Loucy (cell line): ENCODE data around the gene SLC26A4.

Experiments used
- H2AFZ ChIP-seq: fragments of 200-600 bp; sonication (generic); 2 replicates; pipeline ENCODE4 v1.6.0; 2016; ENCODE audit warnings: antibody characterized with exemption, mild to moderate bottlenecking, low read length, moderate library complexity
- H3F3A ChIP-seq: fragments of 200-600 bp; 2 replicates; pipeline ENCODE4 v1.6.0; 2016; ENCODE audit warnings: antibody characterized with exemption, low read depth, mild to moderate bottlenecking
- H3K27me3 ChIP-seq: fragments of 200-600 bp; sonication (generic); 2 replicates; pipeline ENCODE4 v1.6.1; 2014; ENCODE audit warnings: low read length, mild to moderate bottlenecking; ENCODE audit not compliant: insufficient read depth, poor library complexity, severe bottlenecking
- H3K36me3 ChIP-seq: fragments of 200-600 bp; sonication (generic); 2 replicates; pipeline ENCODE4 v1.6.1; 2016; ENCODE audit warnings: low read length; ENCODE audit not compliant: insufficient read depth
- H3K4me1 ChIP-seq: fragments of 200-600 bp; sonication (generic); 2 replicates; pipeline ENCODE4 v1.5.1; 2014; ENCODE audit warnings: low read length, mild to moderate bottlenecking; ENCODE audit not compliant: insufficient read depth, poor library complexity, severe bottlenecking
- H3K4me2 ChIP-seq: fragments of 200-600 bp; sonication (generic); 2 replicates; pipeline ENCODE4 v1.6.0; 2014; ENCODE audit warnings: antibody characterized with exemption, low read length, low read depth, mild to moderate bottlenecking; ENCODE audit not compliant: poor library complexity, severe bottlenecking
- H3K4me3 ChIP-seq: fragments of 200-600 bp; sonication (generic); 2 replicates; pipeline ENCODE4 v1.5.1; 2014; ENCODE audit warnings: low read length, mild to moderate bottlenecking, mixed read lengths; ENCODE audit not compliant: poor library complexity, severe bottlenecking
- H3K79me2 ChIP-seq: fragments of 200-600 bp; sonication (generic); 2 replicates; pipeline ENCODE4 v1.6.1; 2014; ENCODE audit warnings: low read length; ENCODE audit not compliant: insufficient read depth
- H3K9ac ChIP-seq: fragments of 200-600 bp; sonication (generic); 2 replicates; pipeline ENCODE4 v1.6.0; 2014; ENCODE audit warnings: mild to moderate bottlenecking, low read depth, low read length, moderate library complexity; ENCODE audit not compliant: poor library complexity, severe bottlenecking
- H3K9me2 ChIP-seq: fragments of 200-600 bp; sonication (generic); replicated peaks from 2 replicates; pipeline ENCODE4 v1.6.1; 2016; ENCODE audit warnings: low read depth, low read length, mixed read lengths
- H3K9me3 ChIP-seq: fragments of 200-600 bp; sonication (generic); 2 replicates; pipeline ENCODE4 v1.6.1; 2014; ENCODE audit warnings: mild to moderate bottlenecking, antibody characterized with exemption, low read length, low read depth; ENCODE audit not compliant: insufficient read depth
- H4K20me1 ChIP-seq: fragments of 200-600 bp; sonication (generic); 2 replicates; pipeline ENCODE4 v1.6.0; 2014; ENCODE audit warnings: antibody characterized with exemption, low read length, mild to moderate bottlenecking; ENCODE audit not compliant: insufficient read depth, poor library complexity, severe bottlenecking
- EZH2phosphoT487 ChIP-seq: fragments of 200-600 bp; IDR thresholded peaks from 2 replicates; pipeline ENCODE4 v1.6.1; 2018; ENCODE audit warnings: antibody characterized with exemption, mild to moderate bottlenecking, moderate library complexity, borderline replicate concordance
- TF ChIP-seq, protein P1 (sequence below): fragments of 200-600 bp; sonication (generic); conservative IDR thresholded peaks from 2 replicates; pipeline ENCODE4 v1.5.1; 2014; ENCODE audit warnings: mild to moderate bottlenecking, antibody characterized with exemption, low read length

Gene SLC26A4

DNA sequence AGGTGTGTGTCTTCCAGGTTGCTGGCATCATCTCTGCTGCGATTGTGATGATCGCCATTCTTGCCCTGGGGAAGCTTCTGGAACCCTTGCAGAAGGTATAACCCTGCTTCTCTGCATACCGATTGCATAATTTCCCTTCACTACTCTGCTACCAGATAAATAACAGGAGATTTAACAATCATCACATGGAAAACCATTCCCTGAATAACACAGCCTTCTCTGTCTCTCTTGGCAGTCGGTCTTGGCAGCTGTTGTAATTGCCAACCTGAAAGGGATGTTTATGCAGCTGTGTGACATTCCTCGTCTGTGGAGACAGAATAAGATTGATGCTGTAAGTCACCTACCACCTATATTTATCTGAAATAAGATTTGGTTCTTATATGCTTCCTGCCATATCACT lies 33.8 kb downstream of the SLC26A4 start:
- Histone ChIP-seq H3K9me3 (no peaks in the 10 kb centered on the region), H3K79me2 (no peaks in the 10 kb centered on the region), H3K4me1 (no peaks in the 10 kb centered on the region), H3K9ac (no peak overlapping the region), H3K36me3 (no peaks in the 10 kb centered on the region), H3K27me3 (no peaks in the 10 kb centered on the region), H4K20me1 (no peaks in the 10 kb centered on the region), H3F3A (no peaks in the 10 kb centered on the region), H2AFZ (no peak overlapping the region), H3K4me2 (no peak overlapping the region), H3K9me2 (no peaks in the 10 kb centered on the region), H3K4me3 (no peak overlapping the region)
- no peak for TF ChIP-seq EZH2phosphoT487

DNA sequence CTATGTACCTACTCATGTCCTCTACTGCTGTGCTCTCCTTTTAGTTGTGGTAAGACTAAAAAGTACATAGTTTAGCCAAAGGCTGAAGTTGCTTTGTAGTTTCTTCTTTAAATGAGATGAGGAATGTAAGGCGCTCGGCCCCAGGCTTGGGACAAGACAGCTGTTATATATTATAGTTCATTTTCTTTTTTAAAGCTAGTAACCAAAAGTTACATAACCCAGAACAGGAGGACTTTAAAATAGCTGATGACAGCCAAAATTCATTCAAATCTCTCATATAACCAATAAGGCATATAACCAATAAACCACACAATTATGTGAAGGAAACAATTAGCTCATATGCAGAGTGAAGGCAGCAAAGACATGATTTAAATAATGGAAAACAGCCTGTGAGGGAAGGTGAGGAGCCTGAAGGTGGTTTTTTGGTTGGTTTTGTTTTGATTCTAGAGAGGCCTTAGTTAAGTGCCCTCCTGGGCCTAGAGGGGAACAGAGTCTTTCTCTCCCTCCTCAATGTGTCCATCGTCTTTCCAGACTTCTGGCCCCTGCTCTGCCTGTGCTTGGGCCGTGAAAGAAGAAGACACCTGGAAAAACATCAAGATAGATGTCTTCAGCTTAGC lies 35.8 kb downstream of the SLC26A4 start:
- Histone ChIP-seq H3K9me2 (no peaks in the 10 kb centered on the region), H3K4me1 (no peaks in the 10 kb centered on the region), H3F3A (no peaks in the 10 kb centered on the region), H3K4me2 (no peak overlapping the region), H4K20me1 (no peaks in the 10 kb centered on the region), H3K9ac (no peak overlapping the region), H3K36me3 (no peaks in the 10 kb centered on the region), H3K9me3 (no peaks in the 10 kb centered on the region), H3K4me3 (no peak overlapping the region), H2AFZ (no peak overlapping the region), H3K27me3 (no peaks in the 10 kb centered on the region), H3K79me2 (no peaks in the 10 kb centered on the region)
- TF ChIP-seq, protein P1, sequence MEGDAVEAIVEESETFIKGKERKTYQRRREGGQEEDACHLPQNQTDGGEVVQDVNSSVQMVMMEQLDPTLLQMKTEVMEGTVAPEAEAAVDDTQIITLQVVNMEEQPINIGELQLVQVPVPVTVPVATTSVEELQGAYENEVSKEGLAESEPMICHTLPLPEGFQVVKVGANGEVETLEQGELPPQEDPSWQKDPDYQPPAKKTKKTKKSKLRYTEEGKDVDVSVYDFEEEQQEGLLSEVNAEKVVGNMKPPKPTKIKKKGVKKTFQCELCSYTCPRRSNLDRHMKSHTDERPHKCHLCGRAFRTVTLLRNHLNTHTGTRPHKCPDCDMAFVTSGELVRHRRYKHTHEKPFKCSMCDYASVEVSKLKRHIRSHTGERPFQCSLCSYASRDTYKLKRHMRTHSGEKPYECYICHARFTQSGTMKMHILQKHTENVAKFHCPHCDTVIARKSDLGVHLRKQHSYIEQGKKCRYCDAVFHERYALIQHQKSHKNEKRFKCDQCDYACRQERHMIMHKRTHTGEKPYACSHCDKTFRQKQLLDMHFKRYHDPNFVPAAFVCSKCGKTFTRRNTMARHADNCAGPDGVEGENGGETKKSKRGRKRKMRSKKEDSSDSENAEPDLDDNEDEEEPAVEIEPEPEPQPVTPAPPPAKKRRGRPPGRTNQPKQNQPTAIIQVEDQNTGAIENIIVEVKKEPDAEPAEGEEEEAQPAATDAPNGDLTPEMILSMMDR, result no peak
- no peak for TF ChIP-seq EZH2phosphoT487

- Histone ChIP-seq H2AFZ (no peak overlapping the region), H3K4me2 (no peak overlapping the region), H3K4me1 (no peaks in the 10 kb centered on the region), H3K79me2 (no peaks in the 10 kb centered on the region), H3K9ac (no peak overlapping the region), H3K27me3 (no peaks in the 10 kb centered on the region), H3F3A (no peaks in the 10 kb centered on the region), H3K9me3 (no peaks in the 10 kb centered on the region), H3K9me2 (no peaks in the 10 kb centered on the region), H4K20me1 (no peaks in the 10 kb centered on the region), H3K4me3 (no peak overlapping the region), H3K36me3 (no peaks in the 10 kb centered on the region)
- TF ChIP-seq EZH2phosphoT487, result no peak
- TF ChIP-seq, protein P1, result no peak
These were observed 36.9 kb downstream of the SLC26A4 start for GRCh38 chr7:107697321-107698049.
